ENCODE measurements around the gene TESK1. TPM values are rescaled to one million over a fixed set of nuclear protein-coding genes. Genes with fewer than 3 reads are reported as not detected.

Gene TESK1
- total and polyA plus RNA-seq, 2 of the 8 experiments (the other 6 are each of a cell fraction or from before 2014, with no cell fraction given), result 13.5 to 13.9 TPM

GRCh38 chr9:35608221-35608620 is 3.2 kb downstream of the TESK1 start:
- Histone ChIP-seq H3K79me1 (ENCODE audit: low read depth, low read length) (no peaks in the 10 kb centered on the region), H3K27me3 (replicated peaks in 1 of 4; ENCODE audit: control insufficient read depth in 3 of 4, extremely low read depth in 1 of 4, insufficient read depth in 3 of 4, low read length in 3 of 4) (no peaks in the 10 kb centered on the region), H3K18ac (ENCODE audit: extremely low read depth, low read length) (no peak overlapping the region), H3K56ac (replicated peaks; ENCODE audit: insufficient read length, low read depth, low read length) (no peak overlapping the region), H3K14ac (ENCODE audit: insufficient read length) (no peak overlapping the region), H2AFZ (ENCODE audit: low read length) (no peak overlapping the region), H2AK5ac (ENCODE audit: low read depth, low read length) (no peak overlapping the region), H3K4me3 (ENCODE audit: extremely low read depth in 1 of 4, insufficient read depth in 2 of 4, low read depth in 3 of 4, low read length in 4 of 4) (no peak overlapping the region), H2BK20ac (ENCODE audit: low read length) (no peak overlapping the region), H3K79me2 (ENCODE audit: control insufficient read depth in 1 of 2, insufficient read depth in 2 of 2, low read length in 2 of 2) (peaks cover 0 to 2% of the 10 kb centered on the region in 2 experiments; a peak in 1 of 4 replicates), H2BK15ac (ENCODE audit: low read length) (no peak overlapping the region), H3K4ac (replicated peaks; ENCODE audit: insufficient read length, low read depth, low read length) (no peak overlapping the region), H4K5ac (ENCODE audit: insufficient read length, low read depth, low read length) (no peak overlapping the region), H3K27ac (ENCODE audit: low read depth, low read length) (no peak overlapping the region), H3K4me1 (replicated peaks in 1 of 4; ENCODE audit: control insufficient read depth in 3 of 4, insufficient read depth in 4 of 4, low read length in 3 of 4) (peaks cover 0 to 3% (median under 1%) of the 10 kb centered on the region in 4 experiments; a peak in 4 of 7 replicates), H2BK12ac (ENCODE audit: low read depth, low read length) (no peak overlapping the region), H4K8ac (ENCODE audit: extremely low read depth, insufficient read depth, low read length) (no peak overlapping the region), H4K20me1 (replicated peaks in 1 of 2; ENCODE audit: control insufficient read depth in 1 of 2, insufficient read depth in 2 of 2, low read length in 2 of 2) (peaks cover 0 to 15% of the 10 kb centered on the region in 2 experiments), H3K9ac (replicated peaks in 1 of 4; ENCODE audit: extremely low read depth in 1 of 4, low read depth in 3 of 4, low read length in 3 of 4) (no peak overlapping the region), H3K23me2 (ENCODE audit: low read depth, low read length) (peaks cover 13% of the 10 kb centered on the region), H2BK120ac (replicated peaks; ENCODE audit: low read depth, low read length) (no peak overlapping the region), H4K91ac (replicated peaks; ENCODE audit: insufficient read length, low read length) (no peak overlapping the region), H3K23ac (ENCODE audit: insufficient read length) (no peak overlapping the region), H2BK5ac (ENCODE audit: low read depth, low read length) (no peak overlapping the region), H3K36me3 (ENCODE audit: control insufficient read depth in 2 of 4, insufficient read depth in 4 of 4, low read length in 3 of 4) (peaks cover 3 to 12% (median 9%) of the 10 kb centered on the region in 4 experiments; a peak in 5 of 8 replicates), H3K9me3 (ENCODE audit: insufficient read depth in 2 of 2, low read depth in 1 of 2, low read length in 1 of 2) (no peaks in the 10 kb centered on the region), H3K4me2 (ENCODE audit: insufficient read depth in 1 of 2, low read depth in 2 of 2, low read length in 2 of 2) (no peak overlapping the region)
- FAIRE-seq (no peak), DNase-seq (ENCODE audit: low read depth in 1 of 2, low spot score in 2 of 2) (no peak)
- ChIA-PET POLR2A (ENCODE audit: partially characterized antibody) (interaction anchor here (0.6 to 1.0 kb wide), 3 partner anchors 8 to 441 kb away, joined by 3 read pairs; no protein-coding TSS in a partner anchor), CTCF (ENCODE audit: partially characterized antibody) (interaction anchor here (0.5 to 6.1 kb wide), 9 partner anchors 15 to 174 kb away, joined by 3 to 47 read pairs (median 5); partner anchors contain the start of genes ARHGEF39, CCDC107 and RMRP)
- 91% methylated on average over 7 of the region's 7 CpGs; no CpG with 5 or more reads in 1 of the 2 experiments for WGBS, 2 experiments (ENCODE audit: extremely low coverage in 1 of 2, insufficient coverage in 1 of 2, insufficient read length in 1 of 2, insufficient replicate concordance in 2 of 2, low coverage in 1 of 2, low lambda C conversion rate in 2 of 2, missing lambda C conversion rate in 1 of 2)
- TF ChIP-seq ZNF274 (IDR thresholded peaks at IDR 0.05; ENCODE audit: borderline replicate concordance, extremely low read depth, low read length) (no peak), USF2 (IDR thresholded peaks at IDR 0.05; ENCODE audit: low read length) (no peak), RNF2 (IDR thresholded peaks at IDR 0.05; ENCODE audit: borderline replicate concordance, low read depth, low read length, missing control alignments, poor library complexity, severe bottlenecking) (no peak), TAF7 (optimal IDR thresholded peaks at IDR 0.05; ENCODE audit: borderline replicate concordance, low read depth, low read length) (no peak), TBP (IDR thresholded peaks at IDR 0.05; ENCODE audit: low read depth, low read length) (no peak), SP4 (IDR thresholded peaks at IDR 0.05; ENCODE audit: low read length) (no peak), CEBPB (IDR thresholded peaks at IDR 0.05; ENCODE audit: low read depth, low read length) (no peak), RXRA (IDR thresholded peaks at IDR 0.05; ENCODE audit: insufficient read depth, low read depth, low read length) (no peak), EGR1 (IDR thresholded peaks at IDR 0.05; ENCODE audit: borderline replicate concordance, low read depth, low read length) (no peak), POLR2AphosphoS5 (IDR thresholded peaks at IDR 0.05; ENCODE audit: low read depth, low read length) (no peak), SIRT6 (IDR thresholded peaks at IDR 0.05; ENCODE audit: low read length) (no peak), SRF (IDR thresholded peaks at IDR 0.05; ENCODE audit: low read depth, low read length) (no peak), KDM4A (IDR thresholded peaks at IDR 0.05; ENCODE audit: low read depth, low read length, severe bottlenecking) (no peak), TAF1 (IDR thresholded peaks at IDR 0.05; ENCODE audit: low read depth, low read length) (no peak)
